Measurements from ENCODE around the gene LINS1.

DNA sequence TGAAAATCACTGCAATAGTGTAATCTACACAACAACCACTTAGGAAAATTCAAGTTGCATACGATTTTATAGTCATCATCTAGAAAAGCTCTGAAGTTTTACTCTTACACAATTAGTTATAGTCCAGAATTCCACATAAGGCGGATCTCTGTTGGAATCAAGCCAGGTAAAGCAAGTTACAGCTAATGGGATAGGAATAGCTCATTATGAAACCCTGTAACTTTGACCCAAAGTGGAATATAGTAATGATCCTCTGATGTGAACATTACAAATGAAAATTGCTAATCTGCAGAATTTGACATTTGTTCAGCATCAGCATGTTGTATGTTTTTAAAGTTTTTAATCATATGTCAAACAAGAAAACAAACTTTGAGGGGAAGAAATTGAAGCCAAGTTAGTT, 77.7 kb downstream of the LINS1 start:
- TF ChIP-seq POLR2A (IDR thresholded peaks at IDR 0.05), result no peak
- TF ChIP-seq, protein P1, sequence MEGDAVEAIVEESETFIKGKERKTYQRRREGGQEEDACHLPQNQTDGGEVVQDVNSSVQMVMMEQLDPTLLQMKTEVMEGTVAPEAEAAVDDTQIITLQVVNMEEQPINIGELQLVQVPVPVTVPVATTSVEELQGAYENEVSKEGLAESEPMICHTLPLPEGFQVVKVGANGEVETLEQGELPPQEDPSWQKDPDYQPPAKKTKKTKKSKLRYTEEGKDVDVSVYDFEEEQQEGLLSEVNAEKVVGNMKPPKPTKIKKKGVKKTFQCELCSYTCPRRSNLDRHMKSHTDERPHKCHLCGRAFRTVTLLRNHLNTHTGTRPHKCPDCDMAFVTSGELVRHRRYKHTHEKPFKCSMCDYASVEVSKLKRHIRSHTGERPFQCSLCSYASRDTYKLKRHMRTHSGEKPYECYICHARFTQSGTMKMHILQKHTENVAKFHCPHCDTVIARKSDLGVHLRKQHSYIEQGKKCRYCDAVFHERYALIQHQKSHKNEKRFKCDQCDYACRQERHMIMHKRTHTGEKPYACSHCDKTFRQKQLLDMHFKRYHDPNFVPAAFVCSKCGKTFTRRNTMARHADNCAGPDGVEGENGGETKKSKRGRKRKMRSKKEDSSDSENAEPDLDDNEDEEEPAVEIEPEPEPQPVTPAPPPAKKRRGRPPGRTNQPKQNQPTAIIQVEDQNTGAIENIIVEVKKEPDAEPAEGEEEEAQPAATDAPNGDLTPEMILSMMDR (IDR thresholded peaks at IDR 0.05), result no peak
